Measurements from ENCODE around the gene RAI1.
"Not testable (repeated sequence)": the region's sequence is repeated elsewhere in the genome, so short reads cannot be mapped to it uniquely, and the experiment has no call there.

The RAI1 gene

GRCh38 chr17:17806035-17806434, 124.8 kb downstream of the RAI1 start:
- no peak overlapping the region for H3K4me3 ChIP-seq (replicated peaks; ENCODE audit: low read depth, low read length)
- DNase-seq (ENCODE audit: extremely low read depth, low read depth): no peak
- TF ChIP-seq CTCF (IDR thresholded peaks at IDR 0.05; ENCODE audit: low read depth, low read length, missing control alignments): no peak

- no peak for DNase-seq (ENCODE audit: extremely low read depth, low read depth)
- no peak for TF ChIP-seq CTCF (IDR thresholded peaks at IDR 0.05; ENCODE audit: low read depth, low read length, missing control alignments)
- H3K4me3 ChIP-seq (replicated peaks; ENCODE audit: low read depth, low read length): no peak overlapping the region
These were observed 125.5 kb downstream of the RAI1 start for GRCh38 chr17:17806611-17807274.

GRCh38 chr17:17807440-17807839, 126.2 kb downstream of the RAI1 start:
- no peak for DNase-seq (ENCODE audit: extremely low read depth, low read depth)
- H3K4me3 ChIP-seq (replicated peaks; ENCODE audit: low read depth, low read length): no peak overlapping the region
- TF ChIP-seq CTCF (IDR thresholded peaks at IDR 0.05; ENCODE audit: low read depth, low read length, missing control alignments): no peak

- H3K4me3 ChIP-seq (replicated peaks; ENCODE audit: low read depth, low read length); DNase-seq (ENCODE audit: extremely low read depth, low read depth): not testable (repeated sequence)
These were observed 126.9 kb downstream of the RAI1 start for GRCh38 chr17:17808200-17808599.

- H3K4me3 ChIP-seq (replicated peaks; ENCODE audit: low read depth, low read length): no peak overlapping the region
- TF ChIP-seq CTCF (IDR thresholded peaks at IDR 0.05; ENCODE audit: low read depth, low read length, missing control alignments): no peak
- no peak for DNase-seq (ENCODE audit: extremely low read depth, low read depth)
These were observed 127.6 kb downstream of the RAI1 start for GRCh38 chr17:17808706-17809432.

GRCh38 chr17:17809531-17810083, 128.3 kb downstream of the RAI1 start:
- TF ChIP-seq CTCF (IDR thresholded peaks at IDR 0.05; ENCODE audit: low read depth, low read length, missing control alignments): no peak
- no peak overlapping the region for H3K4me3 ChIP-seq (replicated peaks; ENCODE audit: low read depth, low read length)

GRCh38 chr17:17810084-17810894, 129.0 kb downstream of the RAI1 start:
- TF ChIP-seq CTCF (IDR thresholded peaks at IDR 0.05; ENCODE audit: low read depth, low read length, missing control alignments): no peak
- DNase-seq (ENCODE audit: extremely low read depth, low read depth): no peak
- H3K4me3 ChIP-seq (replicated peaks; ENCODE audit: low read depth, low read length): no peak overlapping the region

More at GRCh38 chr17:17809531-17810083, 128.3 kb downstream of the RAI1 start:
- no peak for DNase-seq (ENCODE audit: extremely low read depth, low read depth)
